ENCODE data around the gene CDC14A. TPM values are rescaled to one million over a fixed set of nuclear protein-coding genes. Genes with fewer than 3 reads are reported as not detected.

The CDC14A gene
- total and polyA plus RNA-seq, 2 of the 8 experiments (the other 6 are each of a cell fraction or from before 2014, with no cell fraction given), result 3.2 to 8.9 TPM

DNA sequence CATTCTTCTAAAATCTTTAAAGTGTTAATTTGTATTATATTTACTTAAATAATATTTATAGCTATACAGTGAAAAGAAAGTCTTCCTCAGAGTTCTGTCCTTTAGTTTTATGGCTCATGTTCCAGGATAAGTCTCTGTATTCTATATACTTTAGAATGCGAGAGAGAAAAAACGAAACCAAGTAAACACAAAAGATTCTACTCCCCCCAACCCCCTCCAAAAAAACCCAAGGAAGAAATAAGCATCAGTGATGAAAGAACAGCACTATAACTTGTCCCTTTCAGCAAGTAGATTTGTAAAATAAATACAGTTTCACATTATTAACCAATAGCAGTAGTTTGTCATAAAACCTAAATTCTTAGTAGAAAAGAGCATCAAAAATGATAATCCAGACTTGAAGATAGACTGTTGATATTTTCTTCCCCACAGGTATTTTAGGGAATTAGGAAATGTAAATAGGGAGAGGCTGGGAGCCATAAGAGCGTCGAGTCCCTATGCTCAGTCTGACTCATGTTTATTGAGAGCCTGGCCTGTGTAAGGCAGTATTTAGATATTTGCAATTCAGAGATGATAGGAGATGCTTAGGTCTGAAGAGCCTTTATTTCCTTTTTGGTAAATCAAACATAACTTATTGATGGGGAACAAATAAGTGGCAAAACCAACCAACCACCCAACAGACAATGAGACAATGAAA lies 35.5 kb downstream of the CDC14A start:
- ChIA-PET CTCF (ENCODE audit: partially characterized antibody) (interaction anchor here (1.7 kb wide), 1 partner anchor 71 kb away, joined by 3 read pairs; no protein-coding TSS in a partner anchor), POLR2A (ENCODE audit: partially characterized antibody) (interaction anchor here (1.1 kb wide), 1 partner anchor 35 kb away, joined by 3 read pairs; the partner anchor contains the start of gene CDC14A)
- Histone ChIP-seq H2BK12ac (ENCODE audit: low read depth, low read length) (no peak overlapping the region), H2BK120ac (replicated peaks; ENCODE audit: low read depth, low read length) (no peak overlapping the region), H2BK5ac (ENCODE audit: low read depth, low read length) (no peak overlapping the region), H3K14ac (ENCODE audit: insufficient read length) (no peak overlapping the region), H3K18ac (ENCODE audit: extremely low read depth, low read length) (no peak overlapping the region), H3K4me1 (replicated peaks in 1 of 4; ENCODE audit: control insufficient read depth in 3 of 4, insufficient read depth in 4 of 4, low read length in 3 of 4) (peaks cover 0 to 2% (median 0%) of the 10 kb centered on the region in 4 experiments; a peak in 1 of 7 replicates), H3K4ac (replicated peaks; ENCODE audit: insufficient read length, low read depth, low read length) (no peak overlapping the region), H2AFZ (ENCODE audit: low read length) (no peak overlapping the region), H3K4me2 (ENCODE audit: insufficient read depth in 1 of 2, low read depth in 2 of 2, low read length in 2 of 2) (no peak overlapping the region), H4K5ac (ENCODE audit: insufficient read length, low read depth, low read length) (no peak overlapping the region), H3K9me3 (ENCODE audit: insufficient read depth in 2 of 2, low read depth in 1 of 2, low read length in 1 of 2) (no peaks in the 10 kb centered on the region), H3K79me1 (ENCODE audit: low read depth, low read length) (no peaks in the 10 kb centered on the region), H3K27ac (ENCODE audit: low read depth, low read length) (no peak overlapping the region), H4K91ac (replicated peaks; ENCODE audit: insufficient read length, low read length) (no peak overlapping the region), H4K8ac (ENCODE audit: extremely low read depth, insufficient read depth, low read length) (no peak overlapping the region), H3K36me3 (ENCODE audit: control insufficient read depth in 2 of 4, insufficient read depth in 4 of 4, low read length in 3 of 4) (peaks cover 0 to 3% (median 0%) of the 10 kb centered on the region in 4 experiments; a peak in 1 of 8 replicates), H2BK15ac (ENCODE audit: low read length) (no peak overlapping the region), H3K9ac (replicated peaks in 1 of 4; ENCODE audit: extremely low read depth in 1 of 4, low read depth in 3 of 4, low read length in 3 of 4) (no peak overlapping the region), H2BK20ac (ENCODE audit: low read length) (no peak overlapping the region), H3K23ac (ENCODE audit: insufficient read length) (no peak overlapping the region), H3K27me3 (replicated peaks in 1 of 4; ENCODE audit: control insufficient read depth in 3 of 4, extremely low read depth in 1 of 4, insufficient read depth in 3 of 4, low read length in 3 of 4) (no peaks in the 10 kb centered on the region), H3K56ac (replicated peaks; ENCODE audit: insufficient read length, low read depth, low read length) (no peak overlapping the region), H2AK5ac (ENCODE audit: low read depth, low read length) (no peak overlapping the region), H3K4me3 (ENCODE audit: extremely low read depth in 1 of 4, insufficient read depth in 2 of 4, low read depth in 3 of 4, low read length in 4 of 4) (no peak overlapping the region), H3K79me2 (ENCODE audit: control insufficient read depth in 1 of 2, insufficient read depth in 2 of 2, low read length in 2 of 2) (no peaks in the 10 kb centered on the region; a peak in 1 of 4 replicates), H3K23me2 (ENCODE audit: low read depth, low read length) (no peaks in the 10 kb centered on the region), H4K20me1 (replicated peaks in 1 of 2; ENCODE audit: control insufficient read depth in 1 of 2, insufficient read depth in 2 of 2, low read length in 2 of 2) (no peaks in the 10 kb centered on the region)
- DNase-seq (ENCODE audit: low read depth in 1 of 2, low spot score in 2 of 2) (no peak), FAIRE-seq (no peak)
- WGBS, 2 experiments (ENCODE audit: extremely low coverage in 1 of 2, insufficient coverage in 1 of 2, insufficient read length in 1 of 2, insufficient replicate concordance in 2 of 2, low coverage in 1 of 2, low lambda C conversion rate in 2 of 2, missing lambda C conversion rate in 1 of 2), result 70% methylated on average over 4 of the region's 4 CpGs; no CpG with 5 or more reads in 1 of the 2 experiments
- TF ChIP-seq, protein P1, sequence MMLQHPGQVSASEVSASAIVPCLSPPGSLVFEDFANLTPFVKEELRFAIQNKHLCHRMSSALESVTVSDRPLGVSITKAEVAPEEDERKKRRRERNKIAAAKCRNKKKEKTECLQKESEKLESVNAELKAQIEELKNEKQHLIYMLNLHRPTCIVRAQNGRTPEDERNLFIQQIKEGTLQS (IDR thresholded peaks at IDR 0.05; ENCODE audit: insufficient read depth, low read depth, low read length), result no peak
- TF ChIP-seq BACH1 (IDR thresholded peaks at IDR 0.05; ENCODE audit: low read length), result no peak
- TF ChIP-seq, protein P2, sequence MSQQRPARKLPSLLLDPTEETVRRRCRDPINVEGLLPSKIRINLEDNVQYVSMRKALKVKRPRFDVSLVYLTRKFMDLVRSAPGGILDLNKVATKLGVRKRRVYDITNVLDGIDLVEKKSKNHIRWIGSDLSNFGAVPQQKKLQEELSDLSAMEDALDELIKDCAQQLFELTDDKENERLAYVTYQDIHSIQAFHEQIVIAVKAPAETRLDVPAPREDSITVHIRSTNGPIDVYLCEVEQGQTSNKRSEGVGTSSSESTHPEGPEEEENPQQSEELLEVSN (IDR thresholded peaks at IDR 0.05), result no peak
- TF ChIP-seq CREB1 (IDR thresholded peaks at IDR 0.05), result no peak
- TF ChIP-seq TCF12 (IDR thresholded peaks at IDR 0.05; ENCODE audit: low read depth, low read length), result no peak
- TF ChIP-seq SRF (IDR thresholded peaks at IDR 0.05; ENCODE audit: low read depth, low read length), result no peak
- no peak for TF ChIP-seq TEAD4 (IDR thresholded peaks at IDR 0.05; ENCODE audit: low read depth, low read length)
- TF ChIP-seq, protein P3, sequence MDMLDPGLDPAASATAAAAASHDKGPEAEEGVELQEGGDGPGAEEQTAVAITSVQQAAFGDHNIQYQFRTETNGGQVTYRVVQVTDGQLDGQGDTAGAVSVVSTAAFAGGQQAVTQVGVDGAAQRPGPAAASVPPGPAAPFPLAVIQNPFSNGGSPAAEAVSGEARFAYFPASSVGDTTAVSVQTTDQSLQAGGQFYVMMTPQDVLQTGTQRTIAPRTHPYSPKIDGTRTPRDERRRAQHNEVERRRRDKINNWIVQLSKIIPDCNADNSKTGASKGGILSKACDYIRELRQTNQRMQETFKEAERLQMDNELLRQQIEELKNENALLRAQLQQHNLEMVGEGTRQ (IDR thresholded peaks at IDR 0.05; ENCODE audit: low read length), result no peak
- TF ChIP-seq KDM4A (IDR thresholded peaks at IDR 0.05; ENCODE audit: low read depth, low read length, severe bottlenecking), result no peak

Data from H1 (cell line).